Stimulated activated CD4-positive, alpha-beta T cell treated with anti-CD3 and anti-CD28 coated beads, TNF-alpha, amount 100 ng/mL, for 4 hours (primary cell): ENCODE results near the gene BICD1.
"Not testable (repeated sequence)": the region's sequence is repeated elsewhere in the genome, so short reads cannot be mapped to it uniquely, and the experiment has no call there.

Experiments
- DNase-seq, 3 experiments: peaks; one replicate each; pipeline ENCODE4 v3.0.0-alpha.2; 2020; ENCODE audit warnings: low read depth in 3 of 3

Gene BICD1

DNA sequence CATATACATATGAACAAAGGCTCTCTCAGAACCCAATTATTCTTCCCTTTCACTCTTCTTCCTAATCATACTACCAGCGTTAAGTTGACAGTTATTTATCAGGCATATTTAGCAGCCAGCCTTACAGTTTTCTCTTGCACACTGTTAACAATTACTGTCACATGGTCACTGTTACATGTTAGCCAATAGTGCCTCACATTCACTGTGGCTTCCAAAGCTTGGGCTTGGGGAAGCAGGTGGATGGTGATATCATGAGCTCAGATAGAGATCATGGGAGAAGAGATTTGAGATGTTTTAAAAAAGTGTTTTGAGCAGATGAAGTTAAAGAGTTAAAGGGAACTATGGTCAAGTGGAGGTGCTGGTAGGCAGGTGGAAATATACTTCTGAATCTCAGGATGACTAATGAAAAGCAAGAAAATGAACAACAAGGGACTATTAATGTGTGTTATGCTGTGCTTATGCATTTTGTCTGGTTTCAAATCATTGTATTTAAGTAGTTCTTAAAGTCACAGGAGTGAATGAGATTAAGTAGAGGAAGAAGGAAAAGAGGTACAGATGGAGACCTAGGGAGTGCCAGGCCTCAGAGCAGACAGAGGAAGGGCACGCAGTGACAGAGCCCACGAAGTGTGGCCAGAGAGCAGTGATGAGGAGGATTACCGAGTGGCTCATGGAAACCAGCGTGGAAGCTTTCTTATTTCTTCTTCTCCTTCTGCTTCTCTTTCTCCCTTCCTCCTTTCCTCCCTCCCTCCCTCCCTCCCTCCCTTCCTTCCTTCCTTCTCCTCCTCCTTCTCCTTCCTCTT is 39.6 kb downstream of the BICD1 start:
- DNase-seq = no peak

DNA sequence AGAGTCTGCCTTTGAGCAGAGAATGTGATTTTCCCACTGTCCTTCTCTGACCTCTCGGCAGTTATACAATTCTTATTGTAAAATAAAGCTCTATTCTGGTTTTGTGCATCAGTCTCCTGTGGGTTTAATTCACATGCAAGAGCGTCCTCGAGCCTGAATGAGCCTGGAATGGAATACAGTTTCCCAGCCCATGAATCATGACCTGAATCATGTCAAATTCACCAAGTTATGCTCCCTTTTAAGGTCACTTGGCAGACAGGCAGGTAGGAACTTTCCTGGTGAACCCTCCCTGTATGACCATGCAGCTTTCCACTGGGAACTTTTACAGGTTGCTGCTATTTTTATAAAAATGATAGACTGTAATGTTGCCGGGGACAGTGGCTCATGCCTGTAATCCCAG is 41.7 kb downstream of the BICD1 start:
- no peak for DNase-seq

- no peak for DNase-seq
These were observed 42.8 kb downstream of the BICD1 start for GRCh38 chr12:32149489-32149888.

DNA sequence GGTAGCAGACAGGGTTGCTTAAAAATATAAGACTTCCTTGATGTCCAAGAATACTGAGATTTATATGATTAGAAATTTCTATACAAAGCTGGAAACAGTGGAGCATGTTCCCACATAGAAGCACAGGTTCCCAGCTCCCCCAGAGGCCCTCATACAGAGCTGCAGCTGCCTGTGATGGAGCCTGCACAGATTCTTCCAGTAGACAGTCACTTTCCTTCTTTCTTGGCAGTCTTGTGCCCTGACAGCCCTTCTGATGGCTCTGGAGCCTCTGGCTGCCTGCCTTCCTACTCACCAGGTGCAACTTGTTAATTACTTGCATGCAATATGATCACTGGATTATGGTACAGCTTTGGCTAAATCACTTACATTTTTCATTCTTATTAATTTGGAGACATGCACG is 44.4 kb downstream of the BICD1 start:
- DNase-seq = no peak

- DNase-seq = no peak
These were observed 44.9 kb downstream of the BICD1 start for GRCh38 chr12:32151552-32151951.

DNA sequence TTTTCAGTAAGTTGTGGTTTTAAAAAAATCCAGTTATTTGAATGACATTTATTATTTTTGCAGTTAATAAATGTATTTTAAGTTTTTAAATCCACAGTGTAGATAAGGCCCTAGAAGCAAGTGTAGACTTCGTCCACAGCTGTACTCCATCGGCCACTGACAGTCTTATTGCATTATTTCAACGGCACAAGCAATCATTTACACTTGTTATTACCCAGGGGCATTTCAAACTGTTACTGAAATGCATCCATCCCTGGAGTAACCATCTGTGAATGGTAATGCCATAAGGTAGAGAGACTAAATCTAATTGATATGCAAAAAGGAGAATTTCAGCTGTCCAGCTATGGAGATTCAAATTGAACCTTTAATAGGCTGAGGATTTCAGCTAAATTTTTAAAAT is 48.4 kb downstream of the BICD1 start:
- DNase-seq = no peak

DNA sequence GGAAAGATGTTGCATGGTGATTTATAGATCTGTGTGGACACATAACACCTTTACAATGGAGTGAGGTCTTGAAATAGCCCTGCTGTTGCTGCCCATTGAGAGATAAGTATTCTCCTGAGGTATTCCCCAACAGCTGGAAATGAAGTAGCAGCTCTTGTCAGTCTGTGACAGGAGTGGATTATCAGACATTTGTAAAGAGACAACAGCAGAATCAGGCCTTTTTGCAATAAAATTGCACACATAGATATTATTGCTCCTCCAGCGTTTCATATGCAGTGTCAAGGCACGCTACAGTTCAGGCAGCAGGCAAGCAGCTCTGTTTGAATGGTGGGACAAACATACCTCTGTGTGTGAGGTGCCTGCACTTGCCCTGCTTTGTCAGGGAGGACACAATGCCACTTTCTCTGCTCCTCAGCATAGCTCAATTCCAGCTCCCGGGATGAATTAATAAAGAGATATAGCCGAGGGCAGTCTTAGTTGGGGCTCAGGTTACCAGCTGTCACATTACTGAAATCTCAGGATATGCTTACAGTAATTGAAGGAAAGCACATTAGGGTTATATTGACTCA is 49.4 kb downstream of the BICD1 start:
- DNase-seq = no peak

GRCh38 chr12:32158525-32158924 is 51.9 kb downstream of the BICD1 start:
- DNase-seq = no peak

DNA sequence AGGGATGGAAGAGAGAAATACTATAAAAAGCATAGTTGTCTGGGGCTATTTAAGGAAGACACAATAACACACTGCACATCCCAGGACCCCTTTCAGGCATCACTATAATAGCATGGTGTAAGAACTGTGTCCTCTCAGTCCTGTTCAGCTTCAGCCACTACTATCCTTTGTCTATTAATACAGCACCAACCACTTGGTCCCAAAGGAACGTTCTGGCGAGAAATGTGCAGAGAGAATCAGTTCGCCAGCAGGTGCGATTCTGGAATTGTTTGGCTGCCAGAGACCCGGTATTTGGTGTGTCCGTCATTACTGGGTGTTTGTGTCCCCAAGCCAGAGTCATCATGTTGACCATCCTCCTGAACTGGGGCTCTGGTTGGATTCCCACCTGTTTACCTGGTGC is 52.7 kb downstream of the BICD1 start:
- no peak for DNase-seq

- no peak for DNase-seq
These were observed 53.3 kb downstream of the BICD1 start for GRCh38 chr12:32159925-32160324.

DNA sequence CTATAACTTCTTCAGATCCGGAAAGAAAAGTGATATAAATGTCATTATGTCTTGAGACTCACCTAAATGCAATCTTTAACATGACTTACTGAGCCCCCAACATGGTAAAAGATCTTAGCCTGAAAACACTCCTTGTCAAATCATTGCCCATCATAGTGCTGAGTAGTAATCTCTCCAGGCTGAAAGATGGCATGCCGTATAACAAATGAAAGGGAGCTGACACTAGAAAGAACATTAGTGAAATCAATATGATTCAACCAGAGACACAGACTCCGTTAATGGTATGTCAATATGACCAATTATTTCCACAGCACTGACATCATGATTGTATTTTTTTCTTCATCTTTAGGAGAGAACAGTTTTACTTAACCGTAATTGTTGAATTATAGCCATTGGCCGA is 54.4 kb downstream of the BICD1 start:
- DNase-seq = no peak

DNA sequence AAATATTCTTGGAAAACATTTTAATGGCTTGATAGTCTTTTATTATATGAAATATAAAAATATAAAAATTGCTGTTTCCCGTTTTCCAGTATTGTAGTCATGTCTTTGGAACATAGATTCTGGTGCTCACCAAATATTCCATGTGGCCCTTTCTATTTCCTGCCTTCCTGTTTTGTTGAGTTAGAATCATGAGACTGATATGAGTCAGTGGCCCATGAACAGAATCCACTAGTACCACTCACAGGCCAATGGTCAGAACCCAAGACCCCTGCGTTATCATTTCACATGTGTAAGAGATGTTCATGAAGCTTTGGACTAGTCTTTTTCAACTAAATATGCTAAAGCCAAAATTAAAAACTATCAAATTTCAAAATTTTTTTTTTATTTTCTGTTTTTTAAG is 56.9 kb downstream of the BICD1 start:
- DNase-seq = no peak

- no peak for DNase-seq
These were observed 59.9 kb downstream of the BICD1 start for GRCh38 chr12:32166510-32166909.

GRCh38 chr12:32170437-32170998 is 63.9 kb downstream of the BICD1 start:
- no peak for DNase-seq

DNA sequence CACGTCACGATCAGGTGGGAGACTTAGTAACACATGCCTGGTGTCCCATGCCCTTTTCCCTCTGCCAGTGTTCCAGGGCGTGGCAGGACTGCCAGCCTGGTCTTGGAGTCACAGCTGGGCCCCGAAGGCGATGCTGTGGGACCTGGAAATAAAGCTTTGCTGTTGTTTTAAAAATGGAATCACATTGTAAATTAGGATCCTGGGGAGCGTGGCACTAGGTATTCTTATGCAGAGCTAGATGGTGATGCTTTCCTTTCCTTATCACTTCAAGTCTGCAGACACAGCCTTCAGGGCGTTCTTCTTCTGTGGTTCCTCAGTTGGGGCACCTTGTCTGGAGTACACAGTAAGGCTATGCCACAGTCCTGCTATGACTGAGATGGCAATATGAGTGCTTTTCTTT is 64.6 kb downstream of the BICD1 start:
- no peak for DNase-seq

- DNase-seq = no peak
These were observed 70.0 kb downstream of the BICD1 start for GRCh38 chr12:32176606-32177005.

GRCh38 chr12:32178341-32179010 is 71.8 kb downstream of the BICD1 start:
- no peak for DNase-seq

DNA sequence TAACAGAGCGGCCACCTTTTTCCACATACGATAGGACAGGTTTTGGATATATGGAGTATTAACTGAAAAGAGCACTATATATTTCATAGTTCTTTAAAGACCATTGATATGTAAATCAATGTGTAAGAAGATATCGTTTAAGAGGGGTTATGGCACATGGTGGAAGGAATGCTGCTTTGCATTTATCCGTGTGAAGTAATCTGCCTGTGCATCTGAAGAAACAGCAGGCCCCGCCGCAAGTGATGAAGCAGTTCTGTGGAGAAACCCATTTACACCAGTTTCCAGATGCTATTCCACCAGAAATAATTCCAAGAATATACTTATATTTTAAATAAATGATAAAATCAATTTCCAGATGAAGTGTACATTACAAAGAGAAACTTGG is 72.4 kb downstream of the BICD1 start:
- DNase-seq = no peak

GRCh38 chr12:32181498-32182175 is 75.0 kb downstream of the BICD1 start:
- DNase-seq = no peak

DNA sequence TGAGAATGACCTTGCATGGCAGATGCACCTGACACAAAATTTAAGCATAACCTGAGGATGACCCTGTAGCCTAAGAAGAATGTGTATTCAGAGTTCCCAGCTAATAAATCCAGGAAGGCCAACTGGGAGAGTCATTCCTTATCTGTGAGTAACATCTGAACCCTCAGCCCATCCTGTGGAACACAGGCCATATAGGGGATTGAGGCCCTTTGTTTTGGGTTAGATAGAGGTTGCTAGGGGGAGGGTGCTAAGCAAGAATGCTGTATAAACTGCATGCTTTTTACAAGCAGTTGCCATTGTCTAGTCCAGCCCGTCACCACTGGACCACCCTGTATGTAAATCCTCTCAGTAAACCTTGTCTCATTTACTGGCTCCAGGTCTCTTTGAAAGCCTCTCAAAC is 77.0 kb downstream of the BICD1 start:
- no peak for DNase-seq

GRCh38 chr12:32187127-32187526 is 80.5 kb downstream of the BICD1 start:
- not testable (repeated sequence) for DNase-seq

GRCh38 chr12:32191445-32191844 is 84.8 kb downstream of the BICD1 start:
- DNase-seq = no peak
